ENCODE results near the gene MACROD1. TPM values are rescaled to one million over a fixed set of nuclear protein-coding genes. Genes with fewer than 3 reads are reported as not detected.

MACROD1 gene
- total and polyA plus RNA-seq, 2 of the 13 experiments (the other 11 are each of a cell fraction or from before 2014, with no cell fraction given): 23.1 to 34.5 TPM

GRCh38 chr11:64181506-64182411 lies 15.8 kb upstream of the MACROD1 start (continued):
- TF ChIP-seq, protein P1, sequence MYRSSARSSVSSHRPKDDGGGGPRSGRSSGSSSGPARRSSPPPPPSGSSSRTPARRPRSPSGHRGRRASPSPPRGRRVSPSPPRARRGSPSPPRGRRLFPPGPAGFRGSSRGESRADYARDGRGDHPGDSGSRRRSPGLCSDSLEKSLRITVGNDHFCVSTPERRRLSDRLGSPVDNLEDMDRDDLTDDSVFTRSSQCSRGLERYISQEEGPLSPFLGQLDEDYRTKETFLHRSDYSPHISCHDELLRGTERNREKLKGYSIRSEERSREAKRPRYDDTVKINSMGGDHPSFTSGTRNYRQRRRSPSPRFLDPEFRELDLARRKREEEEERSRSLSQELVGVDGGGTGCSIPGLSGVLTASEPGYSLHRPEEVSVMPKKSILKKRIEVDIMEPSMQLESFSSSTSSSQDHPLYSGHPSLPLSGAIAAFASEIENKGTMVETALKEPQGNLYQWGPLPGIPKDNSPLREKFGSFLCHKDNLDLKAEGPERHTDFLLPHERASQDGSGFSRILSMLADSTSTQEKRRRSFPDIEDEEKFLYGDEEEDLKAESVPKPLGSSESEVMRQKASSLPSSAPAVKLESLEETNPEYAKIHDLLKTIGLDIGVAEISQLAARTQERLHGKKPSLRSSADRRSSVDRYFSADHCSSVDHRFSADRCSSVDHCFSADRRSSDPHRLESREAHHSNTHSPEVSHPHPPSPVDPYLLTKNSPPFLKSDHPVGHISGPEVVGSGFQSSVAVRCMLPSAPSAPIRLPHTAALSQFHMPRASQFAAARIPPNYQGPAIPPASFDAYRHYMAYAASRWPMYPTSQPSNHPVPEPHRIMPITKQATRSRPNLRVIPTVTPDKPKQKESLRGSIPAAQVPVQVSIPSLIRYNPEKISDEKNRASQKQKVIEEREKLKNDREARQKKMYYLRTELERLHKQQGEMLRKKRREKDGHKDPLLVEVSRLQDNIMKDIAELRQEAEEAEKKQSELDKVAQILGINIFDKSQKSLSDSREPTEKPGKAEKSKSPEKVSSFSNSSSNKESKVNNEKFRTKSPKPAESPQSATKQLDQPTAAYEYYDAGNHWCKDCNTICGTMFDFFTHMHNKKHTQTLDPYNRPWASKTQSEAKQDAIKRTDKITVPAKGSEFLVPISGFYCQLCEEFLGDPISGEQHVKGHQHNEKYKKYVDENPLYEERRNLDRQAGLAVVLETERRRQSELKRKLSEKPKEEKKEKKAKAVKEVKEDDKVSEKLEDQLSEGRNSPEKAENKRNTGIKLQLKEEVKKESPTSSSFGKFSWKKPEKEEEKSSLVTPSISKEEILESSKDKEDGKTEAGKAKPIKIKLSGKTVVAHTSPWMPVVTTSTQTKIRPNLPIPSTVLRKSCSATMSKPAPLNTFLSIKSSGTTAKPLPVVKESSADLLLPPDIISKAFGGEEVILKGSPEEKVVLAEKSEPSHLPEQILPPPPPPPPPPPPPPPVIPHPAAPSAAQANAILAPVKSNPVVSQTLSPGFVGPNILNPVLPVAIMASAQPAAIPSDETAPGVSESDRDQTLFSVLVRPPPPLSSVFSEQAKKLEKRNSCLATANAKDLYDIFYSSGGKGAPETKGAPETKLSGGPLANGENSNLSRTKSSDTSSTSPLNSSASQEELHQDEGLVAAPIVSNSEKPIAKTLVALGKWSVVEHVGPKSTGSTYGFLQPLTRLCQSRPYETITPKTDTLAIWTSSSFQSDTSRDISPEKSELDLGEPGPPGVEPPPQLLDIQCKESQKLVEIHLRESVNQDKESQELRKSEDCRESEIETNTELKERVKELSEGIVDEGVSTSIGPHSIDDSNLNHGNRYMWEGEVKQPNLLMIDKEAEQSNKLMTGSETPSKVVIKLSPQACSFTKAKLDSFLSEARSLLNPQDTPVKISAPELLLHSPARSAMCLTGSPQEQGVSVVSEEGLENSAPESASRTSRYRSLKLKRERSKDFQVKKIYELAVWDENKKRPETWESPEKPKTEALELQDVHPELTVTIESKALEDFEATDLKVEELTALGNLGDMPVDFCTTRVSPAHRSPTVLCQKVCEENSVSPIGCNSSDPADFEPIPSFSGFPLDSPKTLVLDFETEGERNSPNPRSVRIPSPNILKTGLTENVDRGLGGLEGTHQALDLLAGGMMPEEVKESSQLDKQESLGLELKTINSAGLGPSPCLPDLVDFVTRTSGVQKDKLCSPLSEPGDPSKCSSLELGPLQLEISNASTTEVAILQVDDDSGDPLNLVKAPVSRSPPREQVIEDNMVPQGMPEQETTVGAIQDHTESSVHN (CRISPR knock-in tag; IDR thresholded peaks at IDR 0.05): no peak
- TF ChIP-seq, protein P2, sequence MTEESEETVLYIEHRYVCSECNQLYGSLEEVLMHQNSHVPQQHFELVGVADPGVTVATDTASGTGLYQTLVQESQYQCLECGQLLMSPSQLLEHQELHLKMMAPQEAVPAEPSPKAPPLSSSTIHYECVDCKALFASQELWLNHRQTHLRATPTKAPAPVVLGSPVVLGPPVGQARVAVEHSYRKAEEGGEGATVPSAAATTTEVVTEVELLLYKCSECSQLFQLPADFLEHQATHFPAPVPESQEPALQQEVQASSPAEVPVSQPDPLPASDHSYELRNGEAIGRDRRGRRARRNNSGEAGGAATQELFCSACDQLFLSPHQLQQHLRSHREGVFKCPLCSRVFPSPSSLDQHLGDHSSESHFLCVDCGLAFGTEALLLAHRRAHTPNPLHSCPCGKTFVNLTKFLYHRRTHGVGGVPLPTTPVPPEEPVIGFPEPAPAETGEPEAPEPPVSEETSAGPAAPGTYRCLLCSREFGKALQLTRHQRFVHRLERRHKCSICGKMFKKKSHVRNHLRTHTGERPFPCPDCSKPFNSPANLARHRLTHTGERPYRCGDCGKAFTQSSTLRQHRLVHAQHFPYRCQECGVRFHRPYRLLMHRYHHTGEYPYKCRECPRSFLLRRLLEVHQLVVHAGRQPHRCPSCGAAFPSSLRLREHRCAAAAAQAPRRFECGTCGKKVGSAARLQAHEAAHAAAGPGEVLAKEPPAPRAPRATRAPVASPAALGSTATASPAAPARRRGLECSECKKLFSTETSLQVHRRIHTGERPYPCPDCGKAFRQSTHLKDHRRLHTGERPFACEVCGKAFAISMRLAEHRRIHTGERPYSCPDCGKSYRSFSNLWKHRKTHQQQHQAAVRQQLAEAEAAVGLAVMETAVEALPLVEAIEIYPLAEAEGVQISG (CRISPR knock-in tag; IDR thresholded peaks at IDR 0.05): peak; percentile 89
- TF ChIP-seq SRF (IDR thresholded peaks at IDR 0.05; ENCODE audit: low read depth, low read length): no peak
- TF ChIP-seq, protein P3, sequence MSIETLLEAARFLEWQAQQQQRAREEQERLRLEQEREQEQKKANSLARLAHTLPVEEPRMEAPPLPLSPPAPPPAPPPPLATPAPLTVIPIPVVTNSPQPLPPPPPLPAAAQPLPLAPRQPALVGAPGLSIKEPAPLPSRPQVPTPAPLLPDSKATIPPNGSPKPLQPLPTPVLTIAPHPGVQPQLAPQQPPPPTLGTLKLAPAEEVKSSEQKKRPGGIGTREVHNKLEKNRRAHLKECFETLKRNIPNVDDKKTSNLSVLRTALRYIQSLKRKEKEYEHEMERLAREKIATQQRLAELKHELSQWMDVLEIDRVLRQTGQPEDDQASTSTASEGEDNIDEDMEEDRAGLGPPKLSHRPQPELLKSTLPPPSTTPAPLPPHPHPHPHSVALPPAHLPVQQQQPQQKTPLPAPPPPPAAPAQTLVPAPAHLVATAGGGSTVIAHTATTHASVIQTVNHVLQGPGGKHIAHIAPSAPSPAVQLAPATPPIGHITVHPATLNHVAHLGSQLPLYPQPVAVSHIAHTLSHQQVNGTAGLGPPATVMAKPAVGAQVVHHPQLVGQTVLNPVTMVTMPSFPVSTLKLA (IDR thresholded peaks at IDR 0.05): 0 out of 2 replicates have a peak, but pooled peaks have one; percentile 30
- no peak for TF ChIP-seq GTF2F1 (IDR thresholded peaks at IDR 0.05; ENCODE audit: low read length)
- TF ChIP-seq LCORL (IDR thresholded peaks at IDR 0.05): no peak
- peak; percentile 34; the same call in 1 of the 2 replicates for TF ChIP-seq LCORL (CRISPR knock-in tag; IDR thresholded peaks at IDR 0.05)
- no peak for TF ChIP-seq ZNF605 (CRISPR knock-in tag; IDR thresholded peaks at IDR 0.05)
- peak; percentile 55; the same call in 1 of the 2 replicates for TF ChIP-seq HOXA3 (CRISPR knock-in tag; IDR thresholded peaks at IDR 0.05)
- no peak for TF ChIP-seq ZFYVE20 (CRISPR knock-in tag; IDR thresholded peaks at IDR 0.05; ENCODE audit: borderline replicate concordance, low read depth)
- no peak for TF ChIP-seq RBM22 (optimal IDR thresholded peaks at IDR 0.05; ENCODE audit: low read length)
- TF ChIP-seq ZMYM3 (CRISPR knock-in tag; IDR thresholded peaks at IDR 0.05): peak; percentile 43; the same call in 1 of the 2 replicates
- peak; percentile 35; the same call in 1 of the 2 replicates for TF ChIP-seq ZNF331 (CRISPR knock-in tag; IDR thresholded peaks at IDR 0.05)
- TF ChIP-seq ZNF143 (CRISPR knock-in tag; IDR thresholded peaks at IDR 0.05): 0 out of 2 replicates have a peak, but pooled peaks have one; percentile 38
- TF ChIP-seq TSC22D2 (CRISPR knock-in tag; IDR thresholded peaks at IDR 0.05; ENCODE audit: borderline replicate concordance): no peak
- TF ChIP-seq ZNF781 (CRISPR knock-in tag; IDR thresholded peaks at IDR 0.05; ENCODE audit: borderline replicate concordance, not compliant biosample characterization): no peak

Measured in HepG2 (cell line).